Measurements from ENCODE around the gene RBPJ. TPM values are rescaled to one million over a fixed set of nuclear protein-coding genes. Genes with fewer than 3 reads are reported as not detected.
A peak's percentile ranks its signal among the peaks of the same experiment; 100 is the strongest.

Gene RBPJ
- total and polyA plus RNA-seq, 2 of the 8 experiments (the other 6 are each of a cell fraction or from before 2014, with no cell fraction given) = 65.5 to 217 TPM

- peak; percentile 55 for TF ChIP-seq CHD7 (IDR thresholded peaks at IDR 0.05; ENCODE audit: insufficient replicate concordance, low read length)
These were observed 89.8 kb downstream of the RBPJ start (continued) for GRCh38 chr4:26410385-26411293.

All from H1 (cell line).